SK-N-SH treated with all-trans-retinoic acid at 6 μM for 48 hours (cell line): ENCODE data around the gene SPOCK1.

ENCODE experiments used
- ATAC-seq: fragments of 200-7000 bp; cut with Tn5 transposase; 3 replicates; pipeline ENCODE4 v1.9.1; 2020; ENCODE audit warnings: mild to moderate bottlenecking, moderate library complexity
- ARNTL ChIP-seq: fragments of 450-650 bp; formaldehyde crosslinking; IDR thresholded peaks from 2 replicates; pipeline ENCODE4 v1.5.0; 2020; ENCODE audit warnings: low read depth, mild to moderate bottlenecking, moderate library complexity, borderline replicate concordance
- BACH2 ChIP-seq: fragments of 250-450 bp; sonication (Bioruptor Pico); IDR thresholded peaks from 2 replicates; pipeline ENCODE4 v1.9.0; 2021; ENCODE audit warnings: mild to moderate bottlenecking, borderline replicate concordance
- ESRRG ChIP-seq: fragments of 250-450 bp; sonication (Bioruptor Pico); IDR thresholded peaks from 2 replicates; pipeline ENCODE4 v1.6.1; 2021; ENCODE audit warnings: mild to moderate bottlenecking
- GLIS3 ChIP-seq: fragments of 250-450 bp; sonication (Bioruptor Pico); IDR thresholded peaks from 2 replicates; pipeline ENCODE4 v1.5.0; 2020; ENCODE audit warnings: mild to moderate bottlenecking, moderate library complexity
- ISL1 ChIP-seq: fragments of 250-450 bp; sonication (Bioruptor Pico); IDR thresholded peaks from 2 replicates; pipeline ENCODE4 v2.1.2; 2022; ENCODE audit warnings: mild to moderate bottlenecking, moderate library complexity
- OSR1 ChIP-seq: fragments of 250-450 bp; sonication (Bioruptor Pico); IDR thresholded peaks from 2 replicates; pipeline ENCODE4 v1.8.0; 2022; ENCODE audit warnings: moderate library complexity, mild to moderate bottlenecking, inconsistent platforms
- PPARA ChIP-seq: fragments of 250-450 bp; sonication (Bioruptor Pico); IDR thresholded peaks from 2 replicates; pipeline ENCODE4 v1.5.0; 2020; ENCODE audit warnings: mild to moderate bottlenecking, borderline replicate concordance
- RARB ChIP-seq: fragments of 250-450 bp; sonication (Bioruptor Pico); IDR thresholded peaks from 2 replicates; pipeline ENCODE4 v1.8.0; 2021; ENCODE audit warnings: mild to moderate bottlenecking, moderate library complexity
- SNAI2 ChIP-seq: fragments of 250-450 bp; sonication (Bioruptor Pico); IDR thresholded peaks from 2 replicates; pipeline ENCODE4 v1.5.0; 2020; ENCODE audit warnings: mild to moderate bottlenecking, moderate library complexity
- TCF4 ChIP-seq: fragments of 250-450 bp; sonication (Bioruptor Pico); IDR thresholded peaks from 2 replicates; pipeline ENCODE4 v1.8.0; 2021; ENCODE audit warnings: mild to moderate bottlenecking, moderate library complexity, borderline replicate concordance
- TOX ChIP-seq: fragments of 250-450 bp; sonication (Bioruptor Pico); IDR thresholded peaks from 2 replicates; pipeline ENCODE4 v1.8.0; 2021; ENCODE audit warnings: mild to moderate bottlenecking, moderate library complexity, borderline replicate concordance
- ZC3H10 ChIP-seq: fragments of 250-450 bp; sonication (Bioruptor Pico); IDR thresholded peaks from 2 replicates; pipeline ENCODE4 v1.5.1; 2021; ENCODE audit warnings: mild to moderate bottlenecking, moderate library complexity
- ZFP3 ChIP-seq: fragments of 250-450 bp; sonication (Bioruptor Pico); IDR thresholded peaks from 2 replicates; pipeline ENCODE4 v1.5.0; 2020; ENCODE audit warnings: mild to moderate bottlenecking, moderate library complexity
- ZFP30 ChIP-seq: fragments of 450-650 bp; formaldehyde crosslinking; IDR thresholded peaks from 2 replicates; pipeline ENCODE4 v1.5.0; 2022; ENCODE audit warnings: mild to moderate bottlenecking, moderate library complexity
- ZNF8 ChIP-seq: fragments of 450-650 bp; formaldehyde crosslinking; IDR thresholded peaks from 2 replicates; pipeline ENCODE4 v1.5.0; 2020; ENCODE audit warnings: mild to moderate bottlenecking, moderate library complexity
- TF ChIP-seq, protein P1 (sequence below): fragments of 250-450 bp; sonication (Bioruptor Pico); IDR thresholded peaks from 2 replicates; pipeline ENCODE4 v1.5.1; 2021; ENCODE audit warnings: mild to moderate bottlenecking, moderate library complexity
- TF ChIP-seq, protein P2 (sequence below): fragments of 250-450 bp; sonication (Bioruptor Pico); IDR thresholded peaks from 2 replicates; pipeline ENCODE4 v1.8.0; 2021; ENCODE audit warnings: low read depth, mild to moderate bottlenecking, moderate library complexity, borderline replicate concordance
- TF ChIP-seq, protein P3 (sequence below): fragments of 250-450 bp; sonication (Bioruptor Pico); IDR thresholded peaks from 2 replicates; pipeline ENCODE4 v1.8.0; 2020; ENCODE audit warnings: mild to moderate bottlenecking, moderate library complexity, borderline replicate concordance
- TF ChIP-seq, protein P4 (sequence below): fragments of 250-450 bp; sonication (Bioruptor Pico); IDR thresholded peaks from 2 replicates; pipeline ENCODE4 v1.5.1; 2020; ENCODE audit warnings: low read depth, mild to moderate bottlenecking, moderate library complexity
- TF ChIP-seq, protein P5 (sequence below): fragments of 250-450 bp; sonication (Bioruptor Pico); IDR thresholded peaks from 2 replicates; pipeline ENCODE4 v1.5.0; 2020; ENCODE audit warnings: mild to moderate bottlenecking, moderate library complexity

Gene SPOCK1

DNA sequence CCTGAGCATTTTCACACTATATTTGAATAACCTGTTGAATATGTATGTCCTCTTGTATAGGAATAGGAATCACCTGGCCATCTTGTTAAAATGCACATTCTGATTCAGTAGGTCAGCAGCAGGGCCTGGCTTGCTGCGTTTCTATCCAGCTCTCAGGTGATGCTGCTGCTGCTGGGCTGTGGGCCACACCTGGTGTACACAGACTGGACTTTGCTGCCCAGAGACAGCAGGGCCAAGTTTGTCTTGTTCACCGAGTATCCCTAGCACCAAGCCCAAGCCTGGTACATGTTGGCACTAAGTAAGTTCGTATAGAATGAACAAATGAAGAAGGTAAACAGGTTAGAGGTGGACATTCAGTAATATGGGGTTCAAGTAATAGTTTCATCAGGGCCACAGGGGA, 151.3 kb downstream of the SPOCK1 start (continued):
- TF ChIP-seq PPARA (CRISPR knock-in tag) = no peak
- TF ChIP-seq ARNTL (CRISPR knock-in tag) = no peak
- no peak for TF ChIP-seq ZNF8 (CRISPR knock-in tag)
- TF ChIP-seq SNAI2 (CRISPR knock-in tag) = no peak
- no peak for TF ChIP-seq GLIS3 (CRISPR knock-in tag)
- no peak for TF ChIP-seq TCF4
- no peak for TF ChIP-seq ZC3H10 (CRISPR knock-in tag)
- TF ChIP-seq, protein P1, sequence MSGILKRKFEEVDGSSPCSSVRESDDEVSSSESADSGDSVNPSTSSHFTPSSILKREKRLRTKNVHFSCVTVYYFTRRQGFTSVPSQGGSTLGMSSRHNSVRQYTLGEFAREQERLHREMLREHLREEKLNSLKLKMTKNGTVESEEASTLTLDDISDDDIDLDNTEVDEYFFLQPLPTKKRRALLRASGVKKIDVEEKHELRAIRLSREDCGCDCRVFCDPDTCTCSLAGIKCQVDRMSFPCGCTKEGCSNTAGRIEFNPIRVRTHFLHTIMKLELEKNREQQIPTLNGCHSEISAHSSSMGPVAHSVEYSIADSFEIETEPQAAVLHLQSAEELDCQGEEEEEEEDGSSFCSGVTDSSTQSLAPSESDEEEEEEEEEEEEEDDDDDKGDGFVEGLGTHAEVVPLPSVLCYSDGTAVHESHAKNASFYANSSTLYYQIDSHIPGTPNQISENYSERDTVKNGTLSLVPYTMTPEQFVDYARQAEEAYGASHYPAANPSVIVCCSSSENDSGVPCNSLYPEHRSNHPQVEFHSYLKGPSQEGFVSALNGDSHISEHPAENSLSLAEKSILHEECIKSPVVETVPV = no peak
- TF ChIP-seq, protein P2, sequence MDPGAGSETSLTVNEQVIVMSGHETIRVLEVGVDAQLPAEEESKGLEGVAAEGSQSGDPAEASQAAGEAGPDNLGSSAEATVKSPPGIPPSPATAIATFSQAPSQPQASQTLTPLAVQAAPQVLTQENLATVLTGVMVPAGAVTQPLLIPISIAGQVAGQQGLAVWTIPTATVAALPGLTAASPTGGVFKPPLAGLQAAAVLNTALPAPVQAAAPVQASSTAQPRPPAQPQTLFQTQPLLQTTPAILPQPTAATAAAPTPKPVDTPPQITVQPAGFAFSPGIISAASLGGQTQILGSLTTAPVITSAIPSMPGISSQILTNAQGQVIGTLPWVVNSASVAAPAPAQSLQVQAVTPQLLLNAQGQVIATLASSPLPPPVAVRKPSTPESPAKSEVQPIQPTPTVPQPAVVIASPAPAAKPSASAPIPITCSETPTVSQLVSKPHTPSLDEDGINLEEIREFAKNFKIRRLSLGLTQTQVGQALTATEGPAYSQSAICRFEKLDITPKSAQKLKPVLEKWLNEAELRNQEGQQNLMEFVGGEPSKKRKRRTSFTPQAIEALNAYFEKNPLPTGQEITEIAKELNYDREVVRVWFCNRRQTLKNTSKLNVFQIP (CRISPR knock-in tag) = no peak
- TF ChIP-seq RARB (CRISPR knock-in tag) = no peak

DNA sequence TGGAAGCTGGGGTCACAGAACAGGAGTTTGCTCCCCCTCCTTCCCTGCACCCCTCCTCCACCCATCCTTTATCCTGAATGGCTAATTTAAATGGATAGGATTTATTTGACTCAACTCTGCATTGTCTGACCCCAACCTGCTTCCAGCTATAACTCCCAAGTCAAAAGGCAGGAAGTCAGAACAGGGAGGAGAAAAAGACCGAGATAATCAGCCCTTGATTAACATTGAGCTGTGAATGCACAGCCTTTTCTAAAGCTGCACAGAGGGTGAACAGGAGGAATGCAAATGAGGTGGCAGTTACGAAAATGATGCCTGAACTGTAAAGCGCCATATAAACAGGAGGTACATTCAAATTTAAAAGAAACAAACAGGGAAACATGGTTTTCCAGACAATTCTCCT, 152.8 kb downstream of the SPOCK1 start:
- TF ChIP-seq, protein P3, sequence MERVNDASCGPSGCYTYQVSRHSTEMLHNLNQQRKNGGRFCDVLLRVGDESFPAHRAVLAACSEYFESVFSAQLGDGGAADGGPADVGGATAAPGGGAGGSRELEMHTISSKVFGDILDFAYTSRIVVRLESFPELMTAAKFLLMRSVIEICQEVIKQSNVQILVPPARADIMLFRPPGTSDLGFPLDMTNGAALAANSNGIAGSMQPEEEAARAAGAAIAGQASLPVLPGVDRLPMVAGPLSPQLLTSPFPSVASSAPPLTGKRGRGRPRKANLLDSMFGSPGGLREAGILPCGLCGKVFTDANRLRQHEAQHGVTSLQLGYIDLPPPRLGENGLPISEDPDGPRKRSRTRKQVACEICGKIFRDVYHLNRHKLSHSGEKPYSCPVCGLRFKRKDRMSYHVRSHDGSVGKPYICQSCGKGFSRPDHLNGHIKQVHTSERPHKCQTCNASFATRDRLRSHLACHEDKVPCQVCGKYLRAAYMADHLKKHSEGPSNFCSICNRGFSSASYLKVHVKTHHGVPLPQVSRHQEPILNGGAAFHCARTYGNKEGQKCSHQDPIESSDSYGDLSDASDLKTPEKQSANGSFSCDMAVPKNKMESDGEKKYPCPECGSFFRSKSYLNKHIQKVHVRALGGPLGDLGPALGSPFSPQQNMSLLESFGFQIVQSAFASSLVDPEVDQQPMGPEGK (CRISPR knock-in tag) = no peak
- TF ChIP-seq, protein P1 = no peak
- TF ChIP-seq OSR1 (CRISPR knock-in tag) (no peak), ZFP30 (no peak)
- ATAC-seq = no peak

DNA sequence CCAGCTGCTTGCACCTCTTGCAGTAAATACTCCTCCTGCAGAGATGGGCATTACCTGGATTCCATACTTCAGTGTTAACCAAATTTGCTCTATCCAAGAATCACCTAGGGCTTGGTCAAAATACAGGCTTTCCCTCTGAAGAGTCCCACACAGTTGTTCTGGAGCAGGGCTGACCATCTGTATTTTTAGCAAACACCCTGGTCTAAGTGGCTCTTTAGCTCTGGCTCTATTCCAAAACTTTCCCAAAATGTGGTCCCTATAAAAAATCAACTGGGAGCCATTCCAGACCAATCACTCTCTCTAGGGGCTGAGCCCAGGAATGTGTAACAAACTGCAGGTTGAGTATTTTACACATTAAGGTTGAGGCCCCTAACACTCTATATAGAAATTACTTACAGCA, 153.7 kb downstream of the SPOCK1 start:
- no peak for ATAC-seq
- TF ChIP-seq, protein P2 (CRISPR knock-in tag) = no peak
- TF ChIP-seq SNAI2 (CRISPR knock-in tag) (no peak), GLIS3 (CRISPR knock-in tag) (no peak), ZFP30 (no peak), RARB (CRISPR knock-in tag) (no peak), ZFP3 (CRISPR knock-in tag) (no peak), BACH2 (CRISPR knock-in tag) (no peak), TCF4 (no peak), ISL1 (no peak), PPARA (CRISPR knock-in tag) (no peak), ZNF8 (CRISPR knock-in tag) (no peak), ESRRG (CRISPR knock-in tag) (no peak), OSR1 (CRISPR knock-in tag) (no peak), TOX (no peak), ZC3H10 (CRISPR knock-in tag) (no peak)
- TF ChIP-seq, protein P1 = no peak
- TF ChIP-seq, protein P4, sequence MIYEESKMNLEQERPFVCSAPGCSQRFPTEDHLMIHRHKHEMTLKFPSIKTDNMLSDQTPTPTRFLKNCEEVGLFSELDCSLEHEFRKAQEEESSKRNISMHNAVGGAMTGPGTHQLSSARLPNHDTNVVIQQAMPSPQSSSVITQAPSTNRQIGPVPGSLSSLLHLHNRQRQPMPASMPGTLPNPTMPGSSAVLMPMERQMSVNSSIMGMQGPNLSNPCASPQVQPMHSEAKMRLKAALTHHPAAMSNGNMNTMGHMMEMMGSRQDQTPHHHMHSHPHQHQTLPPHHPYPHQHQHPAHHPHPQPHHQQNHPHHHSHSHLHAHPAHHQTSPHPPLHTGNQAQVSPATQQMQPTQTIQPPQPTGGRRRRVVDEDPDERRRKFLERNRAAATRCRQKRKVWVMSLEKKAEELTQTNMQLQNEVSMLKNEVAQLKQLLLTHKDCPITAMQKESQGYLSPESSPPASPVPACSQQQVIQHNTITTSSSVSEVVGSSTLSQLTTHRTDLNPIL (CRISPR knock-in tag) = no peak
- TF ChIP-seq, protein P3 (CRISPR knock-in tag) = no peak
- TF ChIP-seq, protein P5, sequence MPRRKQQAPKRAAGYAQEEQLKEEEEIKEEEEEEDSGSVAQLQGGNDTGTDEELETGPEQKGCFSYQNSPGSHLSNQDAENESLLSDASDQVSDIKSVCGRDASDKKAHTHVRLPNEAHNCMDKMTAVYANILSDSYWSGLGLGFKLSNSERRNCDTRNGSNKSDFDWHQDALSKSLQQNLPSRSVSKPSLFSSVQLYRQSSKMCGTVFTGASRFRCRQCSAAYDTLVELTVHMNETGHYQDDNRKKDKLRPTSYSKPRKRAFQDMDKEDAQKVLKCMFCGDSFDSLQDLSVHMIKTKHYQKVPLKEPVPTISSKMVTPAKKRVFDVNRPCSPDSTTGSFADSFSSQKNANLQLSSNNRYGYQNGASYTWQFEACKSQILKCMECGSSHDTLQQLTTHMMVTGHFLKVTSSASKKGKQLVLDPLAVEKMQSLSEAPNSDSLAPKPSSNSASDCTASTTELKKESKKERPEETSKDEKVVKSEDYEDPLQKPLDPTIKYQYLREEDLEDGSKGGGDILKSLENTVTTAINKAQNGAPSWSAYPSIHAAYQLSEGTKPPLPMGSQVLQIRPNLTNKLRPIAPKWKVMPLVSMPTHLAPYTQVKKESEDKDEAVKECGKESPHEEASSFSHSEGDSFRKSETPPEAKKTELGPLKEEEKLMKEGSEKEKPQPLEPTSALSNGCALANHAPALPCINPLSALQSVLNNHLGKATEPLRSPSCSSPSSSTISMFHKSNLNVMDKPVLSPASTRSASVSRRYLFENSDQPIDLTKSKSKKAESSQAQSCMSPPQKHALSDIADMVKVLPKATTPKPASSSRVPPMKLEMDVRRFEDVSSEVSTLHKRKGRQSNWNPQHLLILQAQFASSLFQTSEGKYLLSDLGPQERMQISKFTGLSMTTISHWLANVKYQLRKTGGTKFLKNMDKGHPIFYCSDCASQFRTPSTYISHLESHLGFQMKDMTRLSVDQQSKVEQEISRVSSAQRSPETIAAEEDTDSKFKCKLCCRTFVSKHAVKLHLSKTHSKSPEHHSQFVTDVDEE (CRISPR knock-in tag) = no peak
- TF ChIP-seq, all 23 proteins: peak for 0
